ENCODE data around the gene CHD9NB. TPM values are rescaled to one million over a fixed set of nuclear protein-coding genes. Genes with fewer than 3 reads are reported as not detected.

Gene CHD9NB
- total RNA-seq, 4 donors from 2014 or later = 0.48 to 5.5 (median 0.86) TPM

- ATAC-seq (ENCODE audit: low FRiP score) = peak; percentile 39
- TF ChIP-seq, protein P1, sequence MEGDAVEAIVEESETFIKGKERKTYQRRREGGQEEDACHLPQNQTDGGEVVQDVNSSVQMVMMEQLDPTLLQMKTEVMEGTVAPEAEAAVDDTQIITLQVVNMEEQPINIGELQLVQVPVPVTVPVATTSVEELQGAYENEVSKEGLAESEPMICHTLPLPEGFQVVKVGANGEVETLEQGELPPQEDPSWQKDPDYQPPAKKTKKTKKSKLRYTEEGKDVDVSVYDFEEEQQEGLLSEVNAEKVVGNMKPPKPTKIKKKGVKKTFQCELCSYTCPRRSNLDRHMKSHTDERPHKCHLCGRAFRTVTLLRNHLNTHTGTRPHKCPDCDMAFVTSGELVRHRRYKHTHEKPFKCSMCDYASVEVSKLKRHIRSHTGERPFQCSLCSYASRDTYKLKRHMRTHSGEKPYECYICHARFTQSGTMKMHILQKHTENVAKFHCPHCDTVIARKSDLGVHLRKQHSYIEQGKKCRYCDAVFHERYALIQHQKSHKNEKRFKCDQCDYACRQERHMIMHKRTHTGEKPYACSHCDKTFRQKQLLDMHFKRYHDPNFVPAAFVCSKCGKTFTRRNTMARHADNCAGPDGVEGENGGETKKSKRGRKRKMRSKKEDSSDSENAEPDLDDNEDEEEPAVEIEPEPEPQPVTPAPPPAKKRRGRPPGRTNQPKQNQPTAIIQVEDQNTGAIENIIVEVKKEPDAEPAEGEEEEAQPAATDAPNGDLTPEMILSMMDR (IDR thresholded peaks at IDR 0.05) = no peak
- no peak for DNase-seq (ENCODE audit: low spot score)
Observed at GRCh38 chr16:53083119-53083518, 30.4 kb upstream of the CHD9NB start.

- ATAC-seq (ENCODE audit: low FRiP score) = no peak
- TF ChIP-seq, protein P1 (IDR thresholded peaks at IDR 0.05) = no peak
- DNase-seq (ENCODE audit: low spot score) = no peak
Observed at GRCh38 chr16:53082509-53082908, 29.8 kb upstream of the CHD9NB start.

DNA sequence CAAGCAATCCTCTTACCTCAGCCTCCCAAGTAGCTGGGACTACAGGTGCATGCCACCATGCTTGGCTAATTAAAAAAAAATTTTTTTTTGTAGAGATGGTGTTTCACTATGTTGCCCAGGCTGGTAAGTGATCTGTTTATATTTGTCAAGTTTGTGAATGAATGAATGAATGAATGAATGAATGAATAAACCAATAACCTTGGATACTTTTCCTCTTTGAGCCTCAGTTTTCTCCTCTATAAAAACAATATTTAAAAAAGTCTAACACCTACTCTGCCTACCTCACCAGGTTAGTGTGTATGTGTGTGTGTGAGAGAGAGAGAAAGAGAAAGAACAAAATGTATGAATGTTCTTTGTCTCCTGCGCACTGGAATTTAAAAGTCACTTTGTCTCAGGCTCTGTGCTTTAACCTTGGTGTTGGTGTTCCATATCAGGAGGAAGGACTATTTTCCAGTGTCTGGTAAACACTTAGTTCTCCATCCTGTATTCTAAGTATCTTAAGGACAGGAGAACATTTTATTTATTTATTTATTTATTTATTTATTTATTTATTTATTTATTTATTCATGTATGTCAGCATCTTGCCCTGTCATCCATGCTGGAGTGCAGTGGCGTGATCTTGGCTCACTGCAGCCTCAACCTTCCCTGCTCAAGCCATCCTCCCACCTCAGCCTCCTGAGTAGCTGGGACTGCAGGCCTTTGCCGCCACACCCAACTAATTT is 29.1 kb upstream of the CHD9NB start:
- TF ChIP-seq, protein P1 (IDR thresholded peaks at IDR 0.05) = no peak
- no peak for ATAC-seq (ENCODE audit: low FRiP score)
- DNase-seq (ENCODE audit: low spot score) = no peak

DNA sequence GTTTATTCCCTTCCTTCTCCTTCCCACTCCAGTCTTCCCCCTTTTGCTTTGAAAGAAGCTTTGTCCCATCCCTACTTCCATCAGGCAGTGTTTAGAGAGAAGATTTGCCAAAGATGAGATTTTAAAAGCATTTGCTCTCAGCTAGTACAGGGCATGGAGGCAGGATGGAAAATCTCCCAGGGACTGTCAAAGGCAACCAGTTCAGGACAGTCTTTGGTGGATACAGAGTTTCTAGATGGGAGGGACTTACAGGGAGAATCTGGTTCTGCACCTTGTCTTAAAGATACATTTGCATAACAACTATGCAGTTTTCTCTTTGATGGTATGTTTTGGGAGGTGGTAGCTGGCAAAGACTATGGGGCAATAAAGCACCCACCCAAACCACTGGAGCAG is 28.3 kb upstream of the CHD9NB start:
- ATAC-seq (ENCODE audit: low FRiP score) (no peak), DNase-seq (ENCODE audit: low spot score) (no peak)
- TF ChIP-seq, protein P1 (IDR thresholded peaks at IDR 0.05) = no peak

GRCh38 chr16:53080345-53081031 is 27.8 kb upstream of the CHD9NB start:
- ATAC-seq (ENCODE audit: low FRiP score) (peak; percentile 70), DNase-seq (ENCODE audit: low spot score) (no peak)
- TF ChIP-seq, protein P1 (IDR thresholded peaks at IDR 0.05) = no peak

- DNase-seq (ENCODE audit: low spot score) (no peak), ATAC-seq (ENCODE audit: low FRiP score) (no peak)
- TF ChIP-seq, protein P1 (IDR thresholded peaks at IDR 0.05) = no peak
Observed at GRCh38 chr16:53078765-53079485, 26.2 kb upstream of the CHD9NB start.

Measured in omental fat pad (tissue), 4 donors.